Measurements from ENCODE around the gene IGSF11.

DNA sequence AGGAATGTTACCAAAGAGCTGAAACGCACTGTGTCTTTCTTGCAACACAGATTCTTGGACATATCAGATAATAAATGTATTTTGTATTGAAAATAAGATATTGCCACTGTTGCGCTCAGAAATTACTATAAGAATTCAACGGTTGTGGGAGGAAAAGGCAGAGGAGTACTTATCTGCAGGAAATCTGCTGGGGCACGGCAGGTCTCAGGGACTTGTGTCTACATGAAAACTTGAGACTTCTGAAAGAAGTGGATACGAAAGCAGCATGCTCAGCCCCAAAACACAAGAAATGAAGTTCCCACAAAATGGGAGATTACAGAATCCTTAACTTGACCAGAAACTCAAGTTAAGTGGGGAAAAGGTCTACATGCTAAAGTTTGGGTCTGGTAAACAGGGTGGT, 86.5 kb downstream of the IGSF11 start:
- TF ChIP-seq POLR2A (IDR thresholded peaks at IDR 0.05) (no peak), POLR2AphosphoS5 (IDR thresholded peaks at IDR 0.05) (no peak)
- TF ChIP-seq, protein P1, sequence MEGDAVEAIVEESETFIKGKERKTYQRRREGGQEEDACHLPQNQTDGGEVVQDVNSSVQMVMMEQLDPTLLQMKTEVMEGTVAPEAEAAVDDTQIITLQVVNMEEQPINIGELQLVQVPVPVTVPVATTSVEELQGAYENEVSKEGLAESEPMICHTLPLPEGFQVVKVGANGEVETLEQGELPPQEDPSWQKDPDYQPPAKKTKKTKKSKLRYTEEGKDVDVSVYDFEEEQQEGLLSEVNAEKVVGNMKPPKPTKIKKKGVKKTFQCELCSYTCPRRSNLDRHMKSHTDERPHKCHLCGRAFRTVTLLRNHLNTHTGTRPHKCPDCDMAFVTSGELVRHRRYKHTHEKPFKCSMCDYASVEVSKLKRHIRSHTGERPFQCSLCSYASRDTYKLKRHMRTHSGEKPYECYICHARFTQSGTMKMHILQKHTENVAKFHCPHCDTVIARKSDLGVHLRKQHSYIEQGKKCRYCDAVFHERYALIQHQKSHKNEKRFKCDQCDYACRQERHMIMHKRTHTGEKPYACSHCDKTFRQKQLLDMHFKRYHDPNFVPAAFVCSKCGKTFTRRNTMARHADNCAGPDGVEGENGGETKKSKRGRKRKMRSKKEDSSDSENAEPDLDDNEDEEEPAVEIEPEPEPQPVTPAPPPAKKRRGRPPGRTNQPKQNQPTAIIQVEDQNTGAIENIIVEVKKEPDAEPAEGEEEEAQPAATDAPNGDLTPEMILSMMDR (IDR thresholded peaks at IDR 0.05 in 8 of 11, conservative IDR thresholded peaks at IDR 0.05 in 3 of 11): no peak
